ENCODE data around the gene ASPHD2. TPM values are rescaled to one million over a fixed set of nuclear protein-coding genes. Genes with fewer than 3 reads are reported as not detected.
"Not testable (repeated sequence)": the region's sequence is repeated elsewhere in the genome, so short reads cannot be mapped to it uniquely, and the experiment has no call there.

ASPHD2 gene
- total and polyA plus RNA-seq, 8 donors, result 0.45 to 48.4 (median 3.9) TPM

DNA sequence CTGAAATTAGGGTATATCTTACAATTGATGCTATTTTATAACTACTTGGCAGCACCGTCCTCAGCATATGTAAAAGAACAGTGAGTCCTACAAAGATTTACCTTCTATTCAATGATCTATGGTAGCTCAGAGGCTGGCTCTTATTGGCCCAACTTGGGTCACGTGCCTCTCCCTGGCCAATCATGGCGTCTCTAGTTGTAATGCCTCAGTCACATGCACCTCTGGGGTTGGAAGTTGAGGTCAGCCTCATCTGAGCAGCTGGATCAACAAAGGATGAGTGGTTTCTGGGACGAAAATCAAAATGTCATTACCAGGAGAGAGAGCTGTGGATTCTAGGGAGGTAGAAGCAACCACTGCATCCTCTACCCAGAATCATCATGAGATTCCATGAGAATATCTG, 22.9 kb upstream of the ASPHD2 start:
- intact Hi-C loops (cut with DNase I; ENCODE audit: low total_unique reads), result no loop called here
- Histone ChIP-seq H3K4me1 (no peaks in the 10 kb centered on the region), H3K27ac (no peak overlapping the region), H3K9me3 (no peaks in the 10 kb centered on the region), H3K36me3 (no peaks in the 10 kb centered on the region), H3K27me3 (peaks cover 0 to 32% (median 9%) of the 10 kb centered on the region in 3 donors), H3K4me3 (no peak overlapping the region)
- 76 to 88% (median 86%) methylated on average over 4 of the region's 4 CpGs for WGBS, 5 donors
- TF ChIP-seq POLR2A (IDR thresholded peaks at IDR 0.05), result no peak
- TF ChIP-seq, protein P1, sequence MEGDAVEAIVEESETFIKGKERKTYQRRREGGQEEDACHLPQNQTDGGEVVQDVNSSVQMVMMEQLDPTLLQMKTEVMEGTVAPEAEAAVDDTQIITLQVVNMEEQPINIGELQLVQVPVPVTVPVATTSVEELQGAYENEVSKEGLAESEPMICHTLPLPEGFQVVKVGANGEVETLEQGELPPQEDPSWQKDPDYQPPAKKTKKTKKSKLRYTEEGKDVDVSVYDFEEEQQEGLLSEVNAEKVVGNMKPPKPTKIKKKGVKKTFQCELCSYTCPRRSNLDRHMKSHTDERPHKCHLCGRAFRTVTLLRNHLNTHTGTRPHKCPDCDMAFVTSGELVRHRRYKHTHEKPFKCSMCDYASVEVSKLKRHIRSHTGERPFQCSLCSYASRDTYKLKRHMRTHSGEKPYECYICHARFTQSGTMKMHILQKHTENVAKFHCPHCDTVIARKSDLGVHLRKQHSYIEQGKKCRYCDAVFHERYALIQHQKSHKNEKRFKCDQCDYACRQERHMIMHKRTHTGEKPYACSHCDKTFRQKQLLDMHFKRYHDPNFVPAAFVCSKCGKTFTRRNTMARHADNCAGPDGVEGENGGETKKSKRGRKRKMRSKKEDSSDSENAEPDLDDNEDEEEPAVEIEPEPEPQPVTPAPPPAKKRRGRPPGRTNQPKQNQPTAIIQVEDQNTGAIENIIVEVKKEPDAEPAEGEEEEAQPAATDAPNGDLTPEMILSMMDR (IDR thresholded peaks at IDR 0.05), result no peak
- TF ChIP-seq POLR2AphosphoS5 (IDR thresholded peaks at IDR 0.05), result no peak
- TF ChIP-seq EP300 (IDR thresholded peaks at IDR 0.05), result no peak
- DNase-seq, result no peak

DNA sequence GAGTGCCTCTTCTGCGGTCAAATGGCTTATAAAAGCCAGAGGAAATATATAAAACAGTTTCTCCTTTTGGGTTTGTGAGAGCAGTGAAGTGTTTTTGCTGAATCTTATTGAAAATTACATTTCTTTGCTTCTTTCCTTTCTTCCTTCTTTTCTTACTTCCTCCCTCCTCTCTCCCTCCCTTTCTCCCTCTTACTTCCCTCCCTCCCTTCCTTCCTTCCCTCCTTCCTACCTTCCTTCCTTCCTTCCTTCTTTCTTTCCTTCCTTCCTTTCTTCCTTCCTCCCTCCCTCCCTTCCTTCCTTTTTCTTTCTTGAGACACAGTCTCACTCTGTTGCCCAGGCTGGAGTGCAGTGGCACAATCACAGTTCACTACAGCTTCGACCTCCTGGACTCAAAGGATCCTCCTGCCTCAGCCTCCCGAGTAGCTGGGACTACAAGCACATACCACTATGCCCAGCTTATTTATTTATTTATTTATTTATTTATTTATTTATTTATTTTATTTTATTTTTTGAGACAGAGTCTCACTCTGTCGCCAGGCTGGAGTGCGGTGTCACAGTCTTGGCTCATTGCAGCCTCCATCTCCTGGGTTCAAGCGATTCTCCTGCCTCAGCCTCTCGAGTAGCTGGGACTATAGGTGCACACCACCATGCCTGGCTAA, 20.4 kb upstream of the ASPHD2 start:
- H3K9me3 ChIP-seq; H3K36me3 ChIP-seq; H3K4me1 ChIP-seq; DNase-seq; H3K27ac ChIP-seq; intact Hi-C loops (cut with DNase I; ENCODE audit: low total_unique reads); H3K4me3 ChIP-seq: not testable (repeated sequence)
- peaks cover 0 to 48% (median 9%) of the 10 kb centered on the region in 3 donors for H3K27me3 ChIP-seq
- 90 to 91% (median 91%) methylated on average over 7 of the region's 7 CpGs for WGBS, 5 donors

DNA sequence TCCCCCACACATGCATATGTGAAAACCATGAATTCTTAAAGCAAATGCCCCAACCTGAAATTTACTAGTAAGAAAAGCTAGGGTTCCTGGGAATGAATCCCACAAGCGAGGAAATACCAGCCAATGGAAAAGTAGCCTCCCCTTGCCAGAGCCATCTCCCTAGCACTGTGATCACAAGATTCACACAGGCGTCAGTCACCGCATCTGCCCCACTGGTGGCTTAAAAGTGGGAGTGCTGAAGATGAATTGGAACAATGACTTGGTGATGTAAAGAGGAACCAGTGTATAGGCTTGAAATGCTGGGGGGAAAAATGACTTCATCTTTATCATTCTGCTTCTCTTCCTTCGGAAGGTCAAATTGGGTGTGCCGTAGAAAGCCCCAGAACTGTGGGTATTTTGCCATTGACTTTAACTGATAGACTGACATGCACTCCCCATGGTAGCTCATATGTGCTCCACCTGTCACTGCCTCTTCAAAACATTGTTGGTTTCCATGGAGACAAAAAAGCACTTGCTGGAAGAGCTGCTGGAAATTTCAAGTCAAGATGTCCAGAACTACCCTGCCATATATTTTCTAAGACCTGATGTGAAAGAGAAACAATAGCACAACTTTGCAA, 19.2 kb upstream of the ASPHD2 start:
- intact Hi-C loops (cut with DNase I; ENCODE audit: low total_unique reads), result no loop called here
- Histone ChIP-seq H3K9me3 (no peaks in the 10 kb centered on the region), H3K4me1 (no peaks in the 10 kb centered on the region), H3K27ac (no peak overlapping the region), H3K4me3 (no peak overlapping the region), H3K36me3 (no peaks in the 10 kb centered on the region), H3K27me3 (peaks cover 0 to 44% (median 9%) of the 10 kb centered on the region in 3 donors)
- TF ChIP-seq POLR2AphosphoS5 (IDR thresholded peaks at IDR 0.05), result no peak
- TF ChIP-seq, protein P1 (IDR thresholded peaks at IDR 0.05), result no peak
- no peak for TF ChIP-seq POLR2A (IDR thresholded peaks at IDR 0.05)
- no peak for TF ChIP-seq EP300 (IDR thresholded peaks at IDR 0.05)
- DNase-seq, result no peak
- WGBS, 5 donors, result 56 to 69% (median 66%) methylated on average over 5 of the region's 5 CpGs

DNA sequence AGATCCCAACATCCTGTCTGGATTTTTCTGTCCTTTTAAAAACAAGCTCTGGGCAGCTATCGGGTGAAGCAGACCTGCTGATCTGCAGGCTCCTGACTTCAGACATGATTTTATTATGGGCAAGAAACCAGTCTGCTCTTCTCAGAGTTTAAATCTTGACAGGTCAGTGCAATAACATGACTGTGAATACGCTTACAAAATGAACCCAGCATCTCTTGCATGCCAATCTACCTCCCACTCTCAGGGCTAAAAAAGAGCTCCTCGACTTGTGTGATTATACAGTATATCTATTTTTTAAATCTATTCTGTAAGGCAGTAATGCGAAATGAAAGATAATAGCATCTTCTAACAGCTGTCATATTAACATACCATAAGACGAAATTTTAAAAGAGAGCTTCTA, 18.7 kb upstream of the ASPHD2 start:
- WGBS, 5 donors, result 74 to 77% (median 74%) methylated on average over 5 of the region's 5 CpGs
- TF ChIP-seq POLR2AphosphoS5 (IDR thresholded peaks at IDR 0.05) (no peak), POLR2A (IDR thresholded peaks at IDR 0.05) (no peak), EP300 (IDR thresholded peaks at IDR 0.05) (no peak)
- TF ChIP-seq, protein P1 (IDR thresholded peaks at IDR 0.05), result no peak
- Histone ChIP-seq H3K4me1 (no peaks in the 10 kb centered on the region), H3K36me3 (no peaks in the 10 kb centered on the region), H3K27me3 (peaks cover 0 to 45% (median 5%) of the 10 kb centered on the region in 3 donors), H3K4me3 (no peak overlapping the region), H3K9me3 (no peaks in the 10 kb centered on the region), H3K27ac (no peak overlapping the region)
- intact Hi-C loops (cut with DNase I; ENCODE audit: low total_unique reads), result no loop called here
- no peak for DNase-seq

DNA sequence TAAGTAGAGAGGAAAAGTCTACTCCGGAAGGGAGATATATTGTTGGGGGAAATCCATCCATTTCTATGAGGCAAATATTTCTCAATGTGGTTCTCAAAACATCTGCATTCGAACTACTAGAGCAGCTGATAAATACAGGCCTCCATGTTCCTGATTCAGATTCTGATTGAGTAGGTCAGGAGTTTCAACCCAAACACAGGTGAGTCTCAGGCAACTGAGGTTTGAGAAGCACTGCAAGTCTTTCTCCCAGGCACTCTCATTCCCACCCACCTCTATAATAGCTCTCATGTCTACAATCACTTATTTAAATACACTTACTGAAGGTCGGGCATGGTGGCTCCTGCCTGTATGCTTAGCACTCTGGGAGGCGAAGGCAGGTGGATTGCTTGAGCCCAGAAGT, 14.7 kb upstream of the ASPHD2 start:
- intact Hi-C loops (cut with DNase I; ENCODE audit: low total_unique reads), result no loop called here

More for the DNA sequence above, 14.7 kb upstream of the ASPHD2 start:
- no peak for TF ChIP-seq EP300 (IDR thresholded peaks at IDR 0.05)
- no peak for TF ChIP-seq POLR2AphosphoS5 (IDR thresholded peaks at IDR 0.05)
- TF ChIP-seq, protein P1 (IDR thresholded peaks at IDR 0.05), result no peak
- no peak for TF ChIP-seq POLR2A (IDR thresholded peaks at IDR 0.05)
- WGBS, 5 donors, result 80 to 86% (median 83%) methylated on average over 4 of the region's 4 CpGs
- Histone ChIP-seq H3K27me3 (peaks cover 0 to 63% (median 16%) of the 10 kb centered on the region in 3 donors), H3K36me3 (no peaks in the 10 kb centered on the region), H3K9me3 (no peaks in the 10 kb centered on the region), H3K4me3 (no peak overlapping the region), H3K4me1 (peaks cover 0 to 19% (median 4%) of the 10 kb centered on the region in 4 donors), H3K27ac (no peak overlapping the region)
- no peak for DNase-seq
